PC-9 (cell line): ENCODE results near the gene SNRPA1.

ENCODE experiments used
- EZH2 ChIP-seq: fragments of 200-600 bp; sonication (generic); IDR thresholded peaks from 2 replicates; pipeline ENCODE4 v1.8.0; 2017; ENCODE audit warnings: antibody characterized with exemption, low read depth
- TF ChIP-seq, protein P1 (sequence below): fragments of 200-600 bp; sonication (generic); conservative IDR thresholded peaks from 2 replicates; pipeline ENCODE4 v1.6.1; 2017; ENCODE audit warnings: mixed run types, antibody characterized with exemption, mild to moderate bottlenecking, moderate library complexity

DNA sequence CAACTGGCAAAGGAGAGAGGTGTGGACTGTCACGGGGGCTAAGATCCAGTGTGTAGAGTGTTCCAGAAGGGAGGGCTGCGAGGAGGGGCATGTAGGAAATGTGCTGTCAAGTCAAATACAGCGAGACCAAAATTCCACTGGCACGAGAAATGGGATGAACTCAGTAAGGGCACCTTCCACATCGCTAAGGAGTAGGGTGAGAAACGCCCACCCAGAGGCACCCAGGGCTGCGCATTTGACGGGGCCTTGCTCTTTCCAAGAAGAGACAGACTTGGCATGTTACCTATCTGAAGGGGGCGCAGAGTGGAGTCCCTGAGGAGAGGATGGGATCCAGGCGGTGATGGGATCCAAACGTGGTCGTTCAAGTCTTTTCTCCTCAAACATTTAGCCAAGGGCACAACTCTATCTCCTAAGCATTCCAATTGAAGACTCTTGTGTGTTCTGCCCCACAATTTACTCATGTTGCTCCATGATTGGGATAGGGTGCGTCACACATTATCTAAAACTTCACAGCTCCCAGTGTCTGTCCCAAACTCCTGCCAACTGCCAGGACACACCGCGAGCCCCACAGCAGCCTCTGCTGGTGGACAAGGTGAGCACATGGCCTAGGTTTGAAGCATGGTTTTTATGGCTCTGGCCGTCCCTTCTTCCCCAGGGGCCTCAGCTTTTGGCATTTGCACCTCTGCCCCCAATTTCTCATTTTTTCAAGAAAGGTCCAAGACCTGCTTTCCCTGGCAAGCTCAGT, 25.4 kb downstream of the SNRPA1 start:
- TF ChIP-seq, protein P1, sequence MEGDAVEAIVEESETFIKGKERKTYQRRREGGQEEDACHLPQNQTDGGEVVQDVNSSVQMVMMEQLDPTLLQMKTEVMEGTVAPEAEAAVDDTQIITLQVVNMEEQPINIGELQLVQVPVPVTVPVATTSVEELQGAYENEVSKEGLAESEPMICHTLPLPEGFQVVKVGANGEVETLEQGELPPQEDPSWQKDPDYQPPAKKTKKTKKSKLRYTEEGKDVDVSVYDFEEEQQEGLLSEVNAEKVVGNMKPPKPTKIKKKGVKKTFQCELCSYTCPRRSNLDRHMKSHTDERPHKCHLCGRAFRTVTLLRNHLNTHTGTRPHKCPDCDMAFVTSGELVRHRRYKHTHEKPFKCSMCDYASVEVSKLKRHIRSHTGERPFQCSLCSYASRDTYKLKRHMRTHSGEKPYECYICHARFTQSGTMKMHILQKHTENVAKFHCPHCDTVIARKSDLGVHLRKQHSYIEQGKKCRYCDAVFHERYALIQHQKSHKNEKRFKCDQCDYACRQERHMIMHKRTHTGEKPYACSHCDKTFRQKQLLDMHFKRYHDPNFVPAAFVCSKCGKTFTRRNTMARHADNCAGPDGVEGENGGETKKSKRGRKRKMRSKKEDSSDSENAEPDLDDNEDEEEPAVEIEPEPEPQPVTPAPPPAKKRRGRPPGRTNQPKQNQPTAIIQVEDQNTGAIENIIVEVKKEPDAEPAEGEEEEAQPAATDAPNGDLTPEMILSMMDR = 0 out of 2 replicates have a peak, but pooled peaks have one; percentile 35
- TF ChIP-seq EZH2 = no peak
